ENCODE results near the gene ADPRHL1. TPM values are rescaled to one million over a fixed set of nuclear protein-coding genes. Genes with fewer than 3 reads are reported as not detected.
A peak's percentile ranks its signal among the peaks of the same experiment; 100 is the strongest.

The ADPRHL1 gene
- total RNA-seq, 1 experiment from 2014 or later: 3.9 TPM

- Histone ChIP-seq H3K4me3 (ENCODE audit: low read depth, low read length, poor library complexity, severe bottlenecking) (no peak overlapping the region), H3K4me1 (ENCODE audit: insufficient read depth, low read length, poor library complexity, severe bottlenecking) (no peaks in the 10 kb centered on the region), H3K9me3 (ENCODE audit: low read depth, low read length, poor library complexity, severe bottlenecking) (no peaks in the 10 kb centered on the region), H3K27ac (ENCODE audit: low read depth, low read length, poor library complexity, severe bottlenecking) (no peak overlapping the region), H3K27me3 (replicated peaks; ENCODE audit: insufficient read depth, low read depth, low read length, poor library complexity) (peaks cover 33% of the 10 kb centered on the region), H3K36me3 (ENCODE audit: insufficient read depth, low read length, poor library complexity, severe bottlenecking) (no peaks in the 10 kb centered on the region)
- no peak for DNase-seq (ENCODE audit: low spot score)
- intact Hi-C loops (cut with micrococcal nuclease; ENCODE audit: unreplicated experiment): no loop called here
- CTCF ChIA-PET: interaction anchor here (0.6 kb wide), 1 partner anchor 13 kb away, joined by 7 read pairs; no protein-coding TSS in a partner anchor
- TF ChIP-seq CTCF (conservative IDR thresholded peaks at IDR 0.05; ENCODE audit: low read depth, low read length): no peak
- TF ChIP-seq EZH2 (IDR thresholded peaks at IDR 0.05; ENCODE audit: borderline replicate concordance, low read depth, low read length, poor library complexity, severe bottlenecking): no peak
- POLR2A ChIA-PET (ENCODE audit: low non-redundant PET): no interaction called here
- BruUV-seq (replicated peaks): no TSS peak
These were observed 40.8 kb downstream of the ADPRHL1 start for GRCh38 chr13:113412440-113412839.

- Histone ChIP-seq H3K4me1 (ENCODE audit: insufficient read depth, low read length, poor library complexity, severe bottlenecking) (no peaks in the 10 kb centered on the region), H3K27me3 (replicated peaks; ENCODE audit: insufficient read depth, low read depth, low read length, poor library complexity) (peaks cover 29% of the 10 kb centered on the region), H3K36me3 (ENCODE audit: insufficient read depth, low read length, poor library complexity, severe bottlenecking) (no peaks in the 10 kb centered on the region), H3K27ac (ENCODE audit: low read depth, low read length, poor library complexity, severe bottlenecking) (no peak overlapping the region), H3K4me3 (ENCODE audit: low read depth, low read length, poor library complexity, severe bottlenecking) (no peak overlapping the region), H3K9me3 (ENCODE audit: low read depth, low read length, poor library complexity, severe bottlenecking) (no peaks in the 10 kb centered on the region)
- DNase-seq (ENCODE audit: low spot score): no peak
- ChIA-PET CTCF (interaction anchor here (0.6 to 1.3 kb wide), 2 partner anchors 12 to 13 kb away, joined by 3 to 7 read pairs; no protein-coding TSS in a partner anchor), POLR2A (ENCODE audit: low non-redundant PET) (interaction anchor here (0.6 kb wide), 1 partner anchor 882 kb away, joined by 4 read pairs; no protein-coding TSS in a partner anchor)
- TF ChIP-seq EZH2 (IDR thresholded peaks at IDR 0.05; ENCODE audit: borderline replicate concordance, low read depth, low read length, poor library complexity, severe bottlenecking): no peak
- no peak for TF ChIP-seq CTCF (conservative IDR thresholded peaks at IDR 0.05; ENCODE audit: low read depth, low read length)
- intact Hi-C loops (cut with micrococcal nuclease; ENCODE audit: unreplicated experiment): no loop called here
- no TSS peak for BruUV-seq (replicated peaks)
These were observed 41.9 kb downstream of the ADPRHL1 start for GRCh38 chr13:113411216-113412023.

GRCh38 chr13:113410472-113411201 is 42.7 kb downstream of the ADPRHL1 start:
- Histone ChIP-seq H3K36me3 (ENCODE audit: insufficient read depth, low read length, poor library complexity, severe bottlenecking) (no peaks in the 10 kb centered on the region), H3K4me1 (ENCODE audit: insufficient read depth, low read length, poor library complexity, severe bottlenecking) (no peaks in the 10 kb centered on the region), H3K9me3 (ENCODE audit: low read depth, low read length, poor library complexity, severe bottlenecking) (no peaks in the 10 kb centered on the region), H3K27ac (ENCODE audit: low read depth, low read length, poor library complexity, severe bottlenecking) (no peak overlapping the region), H3K27me3 (replicated peaks; ENCODE audit: insufficient read depth, low read depth, low read length, poor library complexity) (peaks cover 29% of the 10 kb centered on the region), H3K4me3 (ENCODE audit: low read depth, low read length, poor library complexity, severe bottlenecking) (peak overlapping the region; percentile 7)
- ChIA-PET POLR2A (ENCODE audit: low non-redundant PET) (interaction anchor here (0.6 kb wide), 1 partner anchor 883 kb away, joined by 4 read pairs; no protein-coding TSS in a partner anchor), CTCF (interaction anchor here (1.3 kb wide), 1 partner anchor 12 kb away, joined by 3 read pairs; no protein-coding TSS in a partner anchor)
- BruUV-seq (replicated peaks): no TSS peak
- intact Hi-C loops (cut with micrococcal nuclease; ENCODE audit: unreplicated experiment): no loop called here
- TF ChIP-seq CTCF (conservative IDR thresholded peaks at IDR 0.05; ENCODE audit: low read depth, low read length) (no peak), EZH2 (IDR thresholded peaks at IDR 0.05; ENCODE audit: borderline replicate concordance, low read depth, low read length, poor library complexity, severe bottlenecking) (no peak)
- peak; percentile 37 for DNase-seq (ENCODE audit: low spot score)
